Measurements from ENCODE around the gene HMGN4. TPM values are rescaled to one million over a fixed set of nuclear protein-coding genes. Genes with fewer than 3 reads are reported as not detected.

The HMGN4 gene
- total and polyA plus RNA-seq, 9 of the 15 experiments (the other 6 are each of a cell fraction or from before 2014, with no cell fraction given), result 35.4 to 134 (median 94.1) TPM

DNA sequence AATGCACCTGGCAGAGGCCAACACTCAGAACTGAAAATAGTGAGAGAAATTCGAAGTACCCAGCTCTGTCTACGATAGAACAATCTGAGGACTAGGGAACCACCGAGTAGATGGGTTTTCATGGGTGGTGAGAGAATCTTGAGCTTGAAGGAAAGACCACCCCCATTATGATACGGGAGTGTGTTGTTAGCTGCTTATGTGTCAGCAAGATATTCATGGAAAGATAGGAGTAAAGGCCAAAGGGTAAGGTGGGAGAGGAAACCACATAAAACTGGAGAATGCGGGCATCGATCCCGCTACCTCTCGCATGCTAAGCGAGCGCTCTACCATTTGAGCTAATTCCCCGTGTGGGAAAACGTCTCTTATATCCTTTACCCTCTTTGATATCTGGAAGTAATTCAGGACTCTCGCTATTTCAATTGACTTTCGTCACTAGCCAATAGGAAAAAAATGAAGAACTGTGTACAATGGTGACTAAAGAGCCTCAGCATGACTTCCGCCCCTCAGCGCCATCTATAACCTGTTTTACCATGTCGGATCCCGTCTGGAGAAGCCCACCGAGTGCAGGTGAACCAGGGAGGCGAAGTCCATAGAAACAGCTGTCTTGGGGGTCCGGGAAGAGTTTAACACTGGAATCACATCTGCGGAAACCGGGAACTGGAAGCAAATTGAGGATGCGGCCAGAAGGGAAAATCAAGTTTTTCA is 33.6 kb downstream of the HMGN4 start (continued):
- TF ChIP-seq KLF13 (tag; IDR thresholded peaks at IDR 0.05; ENCODE audit: borderline replicate concordance, low read depth) (0 out of 2 replicates have a peak, but pooled peaks have one; percentile 22), PCBP1 (IDR thresholded peaks at IDR 0.05; ENCODE audit: low read depth, low read length, poor library complexity, severe bottlenecking) (no peak), TAF9B (IDR thresholded peaks at IDR 0.05; ENCODE audit: partially characterized antibody) (peak; percentile 74), RFX5 (IDR thresholded peaks at IDR 0.05; ENCODE audit: low read depth, low read length) (peak; percentile 84; the same call in 1 of the 2 replicates), BCL6 (CRISPR knock-in tag; IDR thresholded peaks at IDR 0.05) (no peak), PHB2 (IDR thresholded peaks at IDR 0.05; ENCODE audit: low read depth) (no peak; the same call in 1 of the 2 replicates), CHCHD3 (CRISPR knock-in tag; IDR thresholded peaks at IDR 0.05) (no peak), EWSR1 (IDR thresholded peaks at IDR 0.05; ENCODE audit: borderline replicate concordance, low read depth, partially characterized antibody) (no peak), ZFPM2 (CRISPR knock-in tag; IDR thresholded peaks at IDR 0.05) (no peak), MTA1 (IDR thresholded peaks at IDR 0.05; ENCODE audit: borderline replicate concordance) (peak; percentile 93), ZNF77 (CRISPR knock-in tag; IDR thresholded peaks at IDR 0.05) (no peak), CBX2 (IDR thresholded peaks at IDR 0.05; ENCODE audit: insufficient read depth, low read length, poor library complexity, severe bottlenecking) (no peak), ZNF217 (CRISPR knock-in tag; IDR thresholded peaks at IDR 0.05) (no peak), ZNF668 (CRISPR knock-in tag; IDR thresholded peaks at IDR 0.05) (no peak), DNMT1 (IDR thresholded peaks at IDR 0.05) (no peak), RBM22 (IDR thresholded peaks at IDR 0.05; ENCODE audit: low read depth, low read length, poor library complexity, severe bottlenecking) (peak; percentile 18), ZFP36 (IDR thresholded peaks at IDR 0.05; ENCODE audit: low read depth, low read length, partially characterized antibody) (peak; percentile 37), XRCC5 (IDR thresholded peaks at IDR 0.05; ENCODE audit: low read depth, low read length) (0 out of 2 replicates have a peak, but pooled peaks have one; percentile 65), CBFA2T2 (conservative IDR thresholded peaks at IDR 0.05) (no peak; the same call in 1 of the 2 replicates), KDM2B (CRISPR knock-in tag; IDR thresholded peaks at IDR 0.05) (0 out of 2 replicates have a peak, but pooled peaks have one; percentile 13), ZNF449 (CRISPR knock-in tag; IDR thresholded peaks at IDR 0.05) (no peak), PURB (CRISPR knock-in tag; IDR thresholded peaks at IDR 0.05; ENCODE audit: low read depth) (no peak), ZNF766 (CRISPR knock-in tag; conservative IDR thresholded peaks at IDR 0.05) (peak; percentile 41; the same call in 1 of the 2 replicates), ZNF79 (CRISPR knock-in tag; IDR thresholded peaks at IDR 0.05; ENCODE audit: low read depth) (no peak), ZNF778 (CRISPR knock-in tag; IDR thresholded peaks at IDR 0.05) (no peak)
- TF ChIP-seq, protein P1, sequence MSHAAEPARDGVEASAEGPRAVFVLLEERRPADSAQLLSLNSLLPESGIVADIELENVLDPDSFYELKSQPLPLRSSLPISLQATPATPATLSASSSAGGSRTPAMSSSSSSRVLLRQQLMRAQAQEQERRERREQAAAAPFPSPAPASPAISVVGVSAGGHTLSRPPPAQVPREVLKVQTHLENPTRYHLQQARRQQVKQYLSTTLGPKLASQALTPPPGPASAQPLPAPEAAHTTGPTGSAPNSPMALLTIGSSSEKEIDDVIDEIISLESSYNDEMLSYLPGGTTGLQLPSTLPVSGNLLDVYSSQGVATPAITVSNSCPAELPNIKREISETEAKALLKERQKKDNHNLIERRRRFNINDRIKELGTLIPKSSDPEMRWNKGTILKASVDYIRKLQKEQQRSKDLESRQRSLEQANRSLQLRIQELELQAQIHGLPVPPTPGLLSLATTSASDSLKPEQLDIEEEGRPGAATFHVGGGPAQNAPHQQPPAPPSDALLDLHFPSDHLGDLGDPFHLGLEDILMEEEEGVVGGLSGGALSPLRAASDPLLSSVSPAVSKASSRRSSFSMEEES (CRISPR knock-in tag; IDR thresholded peaks at IDR 0.05), result no peak

Data from K562 (cell line).